ENCODE measurements around the gene RGS19.

GRCh38 chr20:64025826-64026412 is 53.4 kb downstream of the RGS19 start:
- TF ChIP-seq CTCF (IDR thresholded peaks at IDR 0.05) (no peak), POLR2A (IDR thresholded peaks at IDR 0.05) (no peak)
